H1 (cell line): Measurements from ENCODE around the gene C11orf65. TPM values are rescaled to one million over a fixed set of nuclear protein-coding genes. Genes with fewer than 3 reads are reported as not detected.

ENCODE experiments used
- BRCA1 ChIP-seq: IDR thresholded peaks from 2 replicates; pipeline ENCODE4 v1.6.1; 2012; ENCODE audit warnings: low read depth, low read length, improper control_type of control experiment
- CHD7 ChIP-seq: fragments of 300-600 bp; sonication (generic); IDR thresholded peaks from 2 replicates; pipeline ENCODE4 v1.7.1; 2012; ENCODE audit warnings: low read length, moderate library complexity, mild to moderate bottlenecking, inconsistent platforms; ENCODE audit not compliant: insufficient replicate concordance
- EGR1 ChIP-seq: IDR thresholded peaks from 2 replicates; pipeline ENCODE4 v1.6.1; 2011; ENCODE audit warnings: low read depth, low read length, borderline replicate concordance
- MAFK ChIP-seq: IDR thresholded peaks from 2 replicates; pipeline ENCODE4 v1.6.1; 2012; ENCODE audit warnings: low read depth, mild to moderate bottlenecking, improper control_type of control experiment, low read length
- RFX5 ChIP-seq: IDR thresholded peaks from 2 replicates; pipeline ENCODE4 v1.6.1; 2011; ENCODE audit warnings: low read depth, low read length, improper control_type of control experiment, borderline replicate concordance
- SIN3A ChIP-seq, 2 experiments: IDR thresholded peaks in 1 of 2; conservative IDR thresholded peaks in 1 of 2; 2 replicates each; pipeline ENCODE4 v1.6.1; 2011 to 2012; ENCODE audit warnings: low read length in 2 of 2, improper control_type of control experiment in 1 of 2, low read depth in 1 of 2, mild to moderate bottlenecking in 1 of 2
- SP2 ChIP-seq: IDR thresholded peaks from 2 replicates; pipeline ENCODE4 v1.6.1; 2012; ENCODE audit warnings: mild to moderate bottlenecking, low read length, inconsistent platforms
- TBP ChIP-seq: IDR thresholded peaks from 2 replicates; pipeline ENCODE4 v1.6.1; 2011; ENCODE audit warnings: low read depth, low read length, improper control_type of control experiment
- TCF12 ChIP-seq: IDR thresholded peaks from 2 replicates; pipeline ENCODE4 v1.6.1; 2011; ENCODE audit warnings: low read depth, mild to moderate bottlenecking, low read length
- YY1 ChIP-seq: IDR thresholded peaks from 2 replicates; pipeline ENCODE4 v1.6.1; 2011; ENCODE audit warnings: low read depth, mild to moderate bottlenecking, low read length
- polyA plus RNA-seq, 7 experiments: library from polyadenylated mRNA; depleted of rRNA in 3 of 7; stranded (reverse) in 5 of 7; unstranded in 2 of 7; fragments of >200 nt in 5 of 7; fragments of 200-250 nt in 2 of 7; gene quantifications; 1 replicate in 5 of 7; 2 replicates in 1 of 7; 4 replicates in 1 of 7; pipeline versions ENCODE4 v1.2.1 to v1.2.3, GENCODE V29; 2011 to 2013; ENCODE audit warnings: missing spikeins in 2 of 7, mixed read lengths in 2 of 7
- total RNA-seq: library from RNA; stranded (reverse); fragmentation: NEBNext Ultra II Directional; extraction: Animal tissue kit (Norgen Biotek cat#: 25700); gene quantifications from 2 replicates; pipeline ENCODE4 v1.2.1, GENCODE V29; 2021

Gene C11orf65
- total and polyA plus RNA-seq, 2 of the 8 experiments (the other 6 are each of a cell fraction or from before 2014, with no cell fraction given), result 0.14 to 0.22 TPM

GRCh38 chr11:108497317-108498045, 30.2 kb upstream of the C11orf65 start (continued):
- TF ChIP-seq RFX5, result no peak
- no peak for TF ChIP-seq SP2
- no peak for TF ChIP-seq EGR1
- TF ChIP-seq CHD7, result no peak
- TF ChIP-seq YY1, result 0 out of 2 replicates have a peak, but pooled peaks have one; percentile 24
- TF ChIP-seq TBP, result peak; percentile 77
- TF ChIP-seq TCF12, result no peak
- TF ChIP-seq SIN3A (conservative IDR thresholded peaks at IDR 0.05 in 1 of 2, IDR thresholded peaks at IDR 0.05 in 1 of 2; ENCODE audit: low read depth in 1 of 2, low read length in 2 of 2), result peak; percentile 33 to 59; a peak in 1 of 4 replicates
- no peak for TF ChIP-seq BRCA1
- no peak for TF ChIP-seq MAFK
